HFF-Myc (cell line): ENCODE measurements around the gene SLC25A30.
"Not testable (repeated sequence)": the region's sequence is repeated elsewhere in the genome, so short reads cannot be mapped to it uniquely, and the experiment has no call there.

Experiments
- DNase-seq: peaks from one replicate; pipeline ENCODE4 v3.0.0-alpha.2; 2011; ENCODE audit warnings: low read depth; ENCODE audit errors: extremely low read depth
- H3K4me3 ChIP-seq: replicated peaks from 2 replicates; pipeline ENCODE4 v1.5.1; 2011; ENCODE audit warnings: low read depth, mild to moderate bottlenecking, control low read depth, low read length
- CTCF ChIP-seq: IDR thresholded peaks from 2 replicates; pipeline ENCODE4 v1.5.1; 2012; ENCODE audit warnings: mild to moderate bottlenecking, low read depth, low read length, control low read depth; ENCODE audit errors: missing control alignments

SLC25A30 gene

GRCh38 chr13:45385320-45385719, 32.9 kb downstream of the SLC25A30 start:
- no peak overlapping the region for H3K4me3 ChIP-seq
- no peak for DNase-seq
- no peak for TF ChIP-seq CTCF

- DNase-seq, result no peak
- no peak overlapping the region for H3K4me3 ChIP-seq
- no peak for TF ChIP-seq CTCF
Observed at GRCh38 chr13:45384474-45385174, 33.5 kb downstream of the SLC25A30 start.

- not testable (repeated sequence) for DNase-seq, H3K4me3 ChIP-seq
Observed at GRCh38 chr13:45382739-45383138, 35.4 kb downstream of the SLC25A30 start.

GRCh38 chr13:45381196-45381595, 37.0 kb downstream of the SLC25A30 start:
- no peak for TF ChIP-seq CTCF
- no peak for DNase-seq
- no peak overlapping the region for H3K4me3 ChIP-seq

- H3K4me3 ChIP-seq, DNase-seq: not testable (repeated sequence)
Observed at GRCh38 chr13:45380708-45381107, 37.5 kb downstream of the SLC25A30 start.

- not testable (repeated sequence) for DNase-seq, H3K4me3 ChIP-seq
Observed at GRCh38 chr13:45379516-45379915, 38.7 kb downstream of the SLC25A30 start.

GRCh38 chr13:45378786-45379185, 39.4 kb downstream of the SLC25A30 start:
- H3K4me3 ChIP-seq, DNase-seq: not testable (repeated sequence)

GRCh38 chr13:45377314-45377713, 40.9 kb downstream of the SLC25A30 start:
- not testable (repeated sequence) for DNase-seq

GRCh38 chr13:45376651-45377050, 41.5 kb downstream of the SLC25A30 start:
- DNase-seq, H3K4me3 ChIP-seq: not testable (repeated sequence)

More at GRCh38 chr13:45377314-45377713, 40.9 kb downstream of the SLC25A30 start:
- H3K4me3 ChIP-seq, result not testable (repeated sequence)

- no peak for DNase-seq
- TF ChIP-seq CTCF, result no peak
- no peak overlapping the region for H3K4me3 ChIP-seq
Observed at GRCh38 chr13:45374917-45375316, 43.3 kb downstream of the SLC25A30 start.
